Measurements from ENCODE around the gene UBE3C.

DNA sequence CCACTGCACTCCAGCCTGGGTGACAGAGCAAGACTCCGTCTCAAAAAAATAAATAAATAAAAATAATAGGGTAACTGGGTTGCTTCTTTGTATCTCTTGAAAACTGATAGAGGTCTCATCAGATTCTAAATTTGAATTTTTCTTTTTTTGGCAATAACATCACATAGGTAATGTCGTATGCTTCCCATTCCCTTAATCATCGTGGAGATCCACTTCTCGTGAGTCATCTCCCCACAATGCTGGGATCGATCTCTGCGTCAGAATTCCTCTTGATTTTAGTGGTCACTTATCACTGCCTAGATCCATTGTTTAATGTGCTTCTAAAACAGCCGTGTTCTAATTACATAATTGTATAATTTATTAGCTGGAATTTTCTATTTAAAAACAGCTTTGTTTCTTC, 127.5 kb downstream of the UBE3C start:
- TF ChIP-seq POLR2A (IDR thresholded peaks at IDR 0.05; ENCODE audit: low read depth, low read length) = no peak
- no peak for TF ChIP-seq POLR2AphosphoS5 (IDR thresholded peaks at IDR 0.05; ENCODE audit: low read depth, low read length)
- no peak for TF ChIP-seq TAF1 (IDR thresholded peaks at IDR 0.05; ENCODE audit: borderline replicate concordance, low read depth, low read length)
